HL-60 (cell line): ENCODE results near the gene HIVEP1.

Experiments
- GABPA ChIP-seq: IDR thresholded peaks from 2 replicates; pipeline ENCODE4 v1.6.1; 2012; ENCODE audit warnings: low read depth
- POLR2AphosphoS5 ChIP-seq: IDR thresholded peaks from 2 replicates; pipeline ENCODE4 v1.6.1; 2012; ENCODE audit warnings: low read depth
- SPI1 ChIP-seq: IDR thresholded peaks from 2 replicates; pipeline ENCODE4 v1.6.1; 2012; ENCODE audit warnings: low read depth, mild to moderate bottlenecking, borderline replicate concordance
- TF ChIP-seq, protein P1 (sequence below): IDR thresholded peaks from one replicate; pipeline ENCODE4 v1.5.1; 2011; ENCODE audit warnings: low read length, control low read depth, inconsistent platforms; ENCODE audit not compliant: insufficient read depth
- TF ChIP-seq, protein P2 (sequence below): IDR thresholded peaks from 2 replicates; pipeline ENCODE4 v1.6.1; 2012; ENCODE audit warnings: low read depth; ENCODE audit not compliant: insufficient replicate concordance

DNA sequence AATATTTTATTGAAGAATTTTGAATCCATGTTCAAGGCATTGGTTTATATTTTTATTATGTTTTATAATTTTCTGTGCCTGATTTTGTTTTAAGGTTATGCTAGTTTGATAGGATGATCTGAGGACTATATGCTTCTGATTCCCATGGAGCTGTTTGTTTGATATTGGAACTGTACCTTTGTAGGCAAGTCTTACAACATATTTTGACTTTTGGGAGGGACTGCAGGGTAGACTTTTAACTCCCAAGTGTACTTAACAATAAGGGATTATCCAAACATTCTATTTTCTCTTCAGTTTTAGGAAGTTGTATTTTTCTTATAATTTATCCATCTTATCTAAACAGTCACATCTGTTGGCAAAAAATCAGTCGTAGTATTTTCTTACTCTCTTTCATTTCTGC, 82.6 kb downstream of the HIVEP1 start:
- TF ChIP-seq, protein P1, sequence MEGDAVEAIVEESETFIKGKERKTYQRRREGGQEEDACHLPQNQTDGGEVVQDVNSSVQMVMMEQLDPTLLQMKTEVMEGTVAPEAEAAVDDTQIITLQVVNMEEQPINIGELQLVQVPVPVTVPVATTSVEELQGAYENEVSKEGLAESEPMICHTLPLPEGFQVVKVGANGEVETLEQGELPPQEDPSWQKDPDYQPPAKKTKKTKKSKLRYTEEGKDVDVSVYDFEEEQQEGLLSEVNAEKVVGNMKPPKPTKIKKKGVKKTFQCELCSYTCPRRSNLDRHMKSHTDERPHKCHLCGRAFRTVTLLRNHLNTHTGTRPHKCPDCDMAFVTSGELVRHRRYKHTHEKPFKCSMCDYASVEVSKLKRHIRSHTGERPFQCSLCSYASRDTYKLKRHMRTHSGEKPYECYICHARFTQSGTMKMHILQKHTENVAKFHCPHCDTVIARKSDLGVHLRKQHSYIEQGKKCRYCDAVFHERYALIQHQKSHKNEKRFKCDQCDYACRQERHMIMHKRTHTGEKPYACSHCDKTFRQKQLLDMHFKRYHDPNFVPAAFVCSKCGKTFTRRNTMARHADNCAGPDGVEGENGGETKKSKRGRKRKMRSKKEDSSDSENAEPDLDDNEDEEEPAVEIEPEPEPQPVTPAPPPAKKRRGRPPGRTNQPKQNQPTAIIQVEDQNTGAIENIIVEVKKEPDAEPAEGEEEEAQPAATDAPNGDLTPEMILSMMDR, result no peak
- no peak for TF ChIP-seq GABPA
- TF ChIP-seq, protein P2, sequence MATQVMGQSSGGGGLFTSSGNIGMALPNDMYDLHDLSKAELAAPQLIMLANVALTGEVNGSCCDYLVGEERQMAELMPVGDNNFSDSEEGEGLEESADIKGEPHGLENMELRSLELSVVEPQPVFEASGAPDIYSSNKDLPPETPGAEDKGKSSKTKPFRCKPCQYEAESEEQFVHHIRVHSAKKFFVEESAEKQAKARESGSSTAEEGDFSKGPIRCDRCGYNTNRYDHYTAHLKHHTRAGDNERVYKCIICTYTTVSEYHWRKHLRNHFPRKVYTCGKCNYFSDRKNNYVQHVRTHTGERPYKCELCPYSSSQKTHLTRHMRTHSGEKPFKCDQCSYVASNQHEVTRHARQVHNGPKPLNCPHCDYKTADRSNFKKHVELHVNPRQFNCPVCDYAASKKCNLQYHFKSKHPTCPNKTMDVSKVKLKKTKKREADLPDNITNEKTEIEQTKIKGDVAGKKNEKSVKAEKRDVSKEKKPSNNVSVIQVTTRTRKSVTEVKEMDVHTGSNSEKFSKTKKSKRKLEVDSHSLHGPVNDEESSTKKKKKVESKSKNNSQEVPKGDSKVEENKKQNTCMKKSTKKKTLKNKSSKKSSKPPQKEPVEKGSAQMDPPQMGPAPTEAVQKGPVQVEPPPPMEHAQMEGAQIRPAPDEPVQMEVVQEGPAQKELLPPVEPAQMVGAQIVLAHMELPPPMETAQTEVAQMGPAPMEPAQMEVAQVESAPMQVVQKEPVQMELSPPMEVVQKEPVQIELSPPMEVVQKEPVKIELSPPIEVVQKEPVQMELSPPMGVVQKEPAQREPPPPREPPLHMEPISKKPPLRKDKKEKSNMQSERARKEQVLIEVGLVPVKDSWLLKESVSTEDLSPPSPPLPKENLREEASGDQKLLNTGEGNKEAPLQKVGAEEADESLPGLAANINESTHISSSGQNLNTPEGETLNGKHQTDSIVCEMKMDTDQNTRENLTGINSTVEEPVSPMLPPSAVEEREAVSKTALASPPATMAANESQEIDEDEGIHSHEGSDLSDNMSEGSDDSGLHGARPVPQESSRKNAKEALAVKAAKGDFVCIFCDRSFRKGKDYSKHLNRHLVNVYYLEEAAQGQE, result no peak
- TF ChIP-seq POLR2AphosphoS5, result no peak
- no peak for TF ChIP-seq SPI1
